HG03095 (cell line): Measurements from ENCODE around the gene POLR1D.

Experiments
- ATAC-seq: cut with Tn5 transposase; IDR thresholded peaks from one replicate; pipeline ENCODE4 v1.9.1; 2021; ENCODE audit warnings: moderate library complexity; ENCODE audit not compliant: unreplicated experiment

Gene POLR1D

GRCh38 chr13:27670861-27671260 is 49.2 kb downstream of the POLR1D start:
- ATAC-seq: no peak

GRCh38 chr13:27672025-27672424 is 50.3 kb downstream of the POLR1D start:
- no peak for ATAC-seq
